ENCODE results near the gene HNRNPL. TPM values are rescaled to one million over a fixed set of nuclear protein-coding genes. Genes with fewer than 3 reads are reported as not detected.

Gene HNRNPL
- total and polyA plus RNA-seq, 2 donors: 184 to 193 TPM

DNA sequence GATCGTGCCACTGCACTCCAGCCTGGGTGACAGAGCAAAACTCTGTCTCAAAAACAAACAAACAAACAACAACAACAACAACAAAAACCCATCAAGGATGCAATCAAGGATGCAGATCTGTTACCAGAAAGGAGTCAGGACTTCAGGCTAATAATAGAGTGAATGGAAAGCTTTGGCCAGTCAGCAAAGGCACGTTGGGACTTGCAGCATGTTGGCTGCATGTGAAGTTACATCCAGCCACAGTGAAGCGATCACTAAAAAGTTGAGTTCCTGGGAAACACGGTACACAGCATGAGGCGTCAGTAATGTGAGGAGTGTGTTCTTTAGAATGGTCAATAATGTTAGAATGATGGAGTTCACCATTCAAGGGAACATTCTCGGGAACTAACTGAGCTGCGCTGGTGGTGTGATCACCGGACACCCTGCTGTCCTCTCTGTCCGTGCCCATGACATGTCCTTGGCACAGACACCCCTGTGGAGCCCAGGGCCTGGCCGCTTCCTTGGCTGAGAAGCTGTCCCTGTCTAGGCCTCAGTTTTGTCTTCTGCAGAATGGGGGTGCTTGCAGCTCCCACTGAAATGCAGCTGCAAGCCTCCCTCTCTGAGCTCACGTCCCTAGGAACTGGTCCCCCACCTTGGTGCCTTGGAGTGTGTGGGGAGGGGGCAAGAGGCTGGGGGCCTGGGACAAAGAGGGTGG lies 63.1 kb downstream of the HNRNPL start:
- Histone ChIP-seq H3K4me1 (ENCODE audit: insufficient read depth) (peaks cover 2% of the 10 kb centered on the region), H3K36me3 (ENCODE audit: insufficient read depth) (no peaks in the 10 kb centered on the region), H3K4me3 (ENCODE audit: low read depth, low read length) (no peak overlapping the region), H3K27ac (ENCODE audit: low read depth) (no peak overlapping the region)
- DNase-seq (ENCODE audit: extremely low spot score): no peak
- WGBS: 75% methylated on average over 11 of the region's 11 CpGs

Small RNAs within 50 kb of the gene (small RNA-seq; reads per million reads assigned to genes)
- not detected for gene RNU6-140P

Other genes with a start within 250 kb of the HNRNPL start
- gene MAP4K1, start 232.0 kb downstream of the HNRNPL start, total RNA-seq: 2.2 TPM
- 1.9 TPM for gene MAP4K1, start 232.0 kb downstream of the HNRNPL start, polyA plus RNA-seq
- gene EIF3K, start 230.8 kb downstream of the HNRNPL start, total RNA-seq: 92.4 TPM
- 373 TPM for gene EIF3K, start 230.8 kb downstream of the HNRNPL start, polyA plus RNA-seq
- gene ACTN4, start 202.3 kb downstream of the HNRNPL start, total RNA-seq: 140 TPM
- gene ACTN4, start 202.3 kb downstream of the HNRNPL start, polyA plus RNA-seq: 304 TPM
- gene CAPN12, start 105.5 kb downstream of the HNRNPL start, total RNA-seq: 1.4 TPM
- 3.2 TPM for gene CAPN12, start 105.5 kb downstream of the HNRNPL start, polyA plus RNA-seq
- not detected for gene LGALS7, start 76.5 kb downstream of the HNRNPL start, total RNA-seq
- 1.4 TPM for gene LGALS7, start 76.5 kb downstream of the HNRNPL start, polyA plus RNA-seq
- 1.2 TPM for gene LGALS7B, start 60.8 kb downstream of the HNRNPL start, total RNA-seq
- gene LGALS7B, start 60.8 kb downstream of the HNRNPL start, polyA plus RNA-seq: not detected
- 1.7 TPM for gene LGALS4, start 37.0 kb downstream of the HNRNPL start, total RNA-seq
- gene LGALS4, start 37.0 kb downstream of the HNRNPL start, polyA plus RNA-seq: 2.2 TPM
- 27.2 TPM for gene ECH1, start 18.2 kb downstream of the HNRNPL start, total RNA-seq
- 267 TPM for gene ECH1, start 18.2 kb downstream of the HNRNPL start, polyA plus RNA-seq
- 3.3 TPM for gene RINL, start 28.3 kb upstream of the HNRNPL start, total RNA-seq
- 6.7 TPM for gene RINL, start 28.3 kb upstream of the HNRNPL start, polyA plus RNA-seq
- gene SIRT2, start 49.6 kb upstream of the HNRNPL start, total RNA-seq: 39.8 TPM
- 67.6 TPM for gene SIRT2, start 49.6 kb upstream of the HNRNPL start, polyA plus RNA-seq
- 3.4 TPM for gene NFKBIB, start 50.0 kb upstream of the HNRNPL start, total RNA-seq
- 39.1 TPM for gene NFKBIB, start 50.0 kb upstream of the HNRNPL start, polyA plus RNA-seq
- not detected for gene CCER2, start 62.2 kb upstream of the HNRNPL start, total RNA-seq
- gene CCER2, start 62.2 kb upstream of the HNRNPL start, polyA plus RNA-seq: 0.48 TPM
- gene SARS2, start 80.8 kb upstream of the HNRNPL start, total RNA-seq: 7.1 TPM
- 19.3 TPM for gene SARS2, start 80.8 kb upstream of the HNRNPL start, polyA plus RNA-seq
- 14.7 TPM for gene MRPS12, start 81.0 kb upstream of the HNRNPL start, total RNA-seq
- gene MRPS12, start 81.0 kb upstream of the HNRNPL start, polyA plus RNA-seq: 42.5 TPM
- 19.6 TPM for gene FBXO17, start 125.8 kb upstream of the HNRNPL start, total RNA-seq
- gene FBXO17, start 125.8 kb upstream of the HNRNPL start, polyA plus RNA-seq: 34.7 TPM
- gene FBXO27, start 182.6 kb upstream of the HNRNPL start, total RNA-seq: 2.9 TPM
- 8.8 TPM for gene FBXO27, start 182.6 kb upstream of the HNRNPL start, polyA plus RNA-seq
- 0.11 TPM for gene ACP7, start 234.4 kb upstream of the HNRNPL start, total RNA-seq
- gene ACP7, start 234.4 kb upstream of the HNRNPL start, polyA plus RNA-seq: 0.05 TPM

Measured in urinary bladder (tissue), 4 donors.